ENCODE results near the gene PRAME.

DNA sequence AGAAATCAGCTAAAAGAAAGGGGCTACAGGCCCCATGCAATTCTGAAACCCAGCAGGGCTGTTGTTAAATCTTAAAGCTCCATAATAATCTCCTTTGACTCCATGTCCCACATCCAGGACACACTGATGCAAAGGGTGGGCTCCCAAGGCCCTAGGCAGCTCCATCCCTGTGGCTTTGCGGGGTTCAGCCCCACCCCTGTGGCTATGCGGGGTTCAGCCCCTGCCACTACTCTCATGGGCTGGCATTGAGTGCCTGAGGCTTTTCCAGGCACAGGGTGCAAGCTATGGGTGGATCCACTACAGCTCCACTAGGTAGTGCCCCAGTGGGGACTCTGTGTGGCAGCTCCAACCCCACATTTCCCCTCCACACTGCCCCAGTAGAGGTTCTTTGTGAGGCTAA, 30.3 kb downstream of the PRAME start:
- TF ChIP-seq, protein P1, sequence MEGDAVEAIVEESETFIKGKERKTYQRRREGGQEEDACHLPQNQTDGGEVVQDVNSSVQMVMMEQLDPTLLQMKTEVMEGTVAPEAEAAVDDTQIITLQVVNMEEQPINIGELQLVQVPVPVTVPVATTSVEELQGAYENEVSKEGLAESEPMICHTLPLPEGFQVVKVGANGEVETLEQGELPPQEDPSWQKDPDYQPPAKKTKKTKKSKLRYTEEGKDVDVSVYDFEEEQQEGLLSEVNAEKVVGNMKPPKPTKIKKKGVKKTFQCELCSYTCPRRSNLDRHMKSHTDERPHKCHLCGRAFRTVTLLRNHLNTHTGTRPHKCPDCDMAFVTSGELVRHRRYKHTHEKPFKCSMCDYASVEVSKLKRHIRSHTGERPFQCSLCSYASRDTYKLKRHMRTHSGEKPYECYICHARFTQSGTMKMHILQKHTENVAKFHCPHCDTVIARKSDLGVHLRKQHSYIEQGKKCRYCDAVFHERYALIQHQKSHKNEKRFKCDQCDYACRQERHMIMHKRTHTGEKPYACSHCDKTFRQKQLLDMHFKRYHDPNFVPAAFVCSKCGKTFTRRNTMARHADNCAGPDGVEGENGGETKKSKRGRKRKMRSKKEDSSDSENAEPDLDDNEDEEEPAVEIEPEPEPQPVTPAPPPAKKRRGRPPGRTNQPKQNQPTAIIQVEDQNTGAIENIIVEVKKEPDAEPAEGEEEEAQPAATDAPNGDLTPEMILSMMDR (IDR thresholded peaks at IDR 0.05): no peak
- TF ChIP-seq POLR2AphosphoS5 (IDR thresholded peaks at IDR 0.05; ENCODE audit: insufficient read depth in 1 of 2, low read depth in 1 of 2): no peak
